ENCODE data around the gene PTGIR.

GRCh38 chr19:46586294-46586693 lies 38.6 kb downstream of the PTGIR start:
- no peak for TF ChIP-seq CTCF (conservative IDR thresholded peaks at IDR 0.05; ENCODE audit: low read length)
- no peak for TF ChIP-seq EZH2phosphoT487 (IDR thresholded peaks at IDR 0.05; ENCODE audit: borderline replicate concordance)
